Measurements from ENCODE around the gene GSTO2.

The GSTO2 gene

GRCh38 chr10:104321725-104322415, 52.9 kb downstream of the GSTO2 start:
- no peak for TF ChIP-seq CTCF (IDR thresholded peaks at IDR 0.05; ENCODE audit: control insufficient read depth, extremely low read depth, insufficient read depth)
- H3K4me3 ChIP-seq (ENCODE audit: low read depth, low read length) = no peak overlapping the region
- no peak for DNase-seq (ENCODE audit: low read depth)

- H3K4me3 ChIP-seq (ENCODE audit: low read depth, low read length) = no peak overlapping the region
- DNase-seq (ENCODE audit: low read depth) = no peak
Observed at GRCh38 chr10:104322416-104322782, 53.4 kb downstream of the GSTO2 start.

GRCh38 chr10:104323085-104323484, 54.1 kb downstream of the GSTO2 start:
- no peak overlapping the region for H3K4me3 ChIP-seq (ENCODE audit: low read depth, low read length)
- no peak for TF ChIP-seq CTCF (IDR thresholded peaks at IDR 0.05; ENCODE audit: control insufficient read depth, extremely low read depth, insufficient read depth)
- DNase-seq (ENCODE audit: low read depth) = no peak

More at GRCh38 chr10:104322416-104322782, 53.4 kb downstream of the GSTO2 start:
- TF ChIP-seq CTCF (IDR thresholded peaks at IDR 0.05; ENCODE audit: control insufficient read depth, extremely low read depth, insufficient read depth) = no peak

- no peak overlapping the region for H3K4me3 ChIP-seq (ENCODE audit: low read depth, low read length)
- DNase-seq (ENCODE audit: low read depth) = no peak
- no peak for TF ChIP-seq CTCF (IDR thresholded peaks at IDR 0.05; ENCODE audit: control insufficient read depth, extremely low read depth, insufficient read depth)
Observed at GRCh38 chr10:104323760-104324201, 54.8 kb downstream of the GSTO2 start.

DNA sequence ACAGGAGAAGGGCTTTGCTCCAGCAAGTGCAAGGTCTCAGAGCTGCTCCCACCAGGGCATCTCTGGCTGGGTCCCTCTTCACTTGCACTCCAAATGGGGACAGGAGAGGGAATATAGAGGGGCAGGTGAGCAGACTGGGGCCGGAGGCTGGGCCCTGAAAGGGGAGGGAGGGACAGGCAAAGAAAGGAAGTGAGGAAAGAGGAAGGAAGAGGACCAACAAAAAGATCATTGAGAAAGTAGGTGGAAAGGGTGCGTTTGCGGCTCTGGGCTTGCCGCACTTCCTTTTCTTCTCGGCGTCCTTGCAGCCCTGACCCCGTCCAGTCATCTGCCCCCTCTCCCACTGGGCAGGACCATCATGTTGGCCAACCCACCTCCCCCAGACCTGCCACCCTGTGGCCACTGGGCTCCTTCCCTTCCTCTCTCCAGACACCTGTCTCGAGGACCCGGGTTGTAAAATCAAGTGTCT, 55.3 kb downstream of the GSTO2 start:
- DNase-seq (ENCODE audit: low read depth) = no peak
- TF ChIP-seq CTCF (IDR thresholded peaks at IDR 0.05; ENCODE audit: control insufficient read depth, extremely low read depth, insufficient read depth) = no peak
- H3K4me3 ChIP-seq (ENCODE audit: low read depth, low read length) = no peak overlapping the region

DNA sequence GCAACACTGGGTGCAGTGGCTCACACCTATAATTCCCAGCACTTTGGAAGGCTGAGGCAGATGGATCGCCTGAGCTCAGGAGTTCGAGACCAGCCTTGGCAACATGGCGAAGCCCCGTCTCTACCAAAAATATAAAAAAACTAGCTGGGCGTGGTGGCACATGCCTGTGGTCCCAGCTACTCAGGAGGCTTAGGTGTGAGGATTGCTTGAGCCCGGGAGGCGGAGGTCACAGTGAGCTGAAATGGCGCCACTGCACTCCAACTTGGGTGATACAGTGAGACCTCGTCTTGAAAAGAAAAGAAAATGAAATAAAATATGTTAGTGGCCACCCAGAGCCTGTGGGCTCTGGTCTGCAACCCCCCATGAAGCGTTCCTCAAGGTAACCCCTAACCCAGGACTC, 55.9 kb downstream of the GSTO2 start:
- H3K4me3 ChIP-seq (ENCODE audit: low read depth, low read length) = no peak overlapping the region
- DNase-seq (ENCODE audit: low read depth) = no peak
- no peak for TF ChIP-seq CTCF (IDR thresholded peaks at IDR 0.05; ENCODE audit: control insufficient read depth, extremely low read depth, insufficient read depth)

Data from LNCaP clone FGC (cell line).